ENCODE results near the gene MYH10.

DNA sequence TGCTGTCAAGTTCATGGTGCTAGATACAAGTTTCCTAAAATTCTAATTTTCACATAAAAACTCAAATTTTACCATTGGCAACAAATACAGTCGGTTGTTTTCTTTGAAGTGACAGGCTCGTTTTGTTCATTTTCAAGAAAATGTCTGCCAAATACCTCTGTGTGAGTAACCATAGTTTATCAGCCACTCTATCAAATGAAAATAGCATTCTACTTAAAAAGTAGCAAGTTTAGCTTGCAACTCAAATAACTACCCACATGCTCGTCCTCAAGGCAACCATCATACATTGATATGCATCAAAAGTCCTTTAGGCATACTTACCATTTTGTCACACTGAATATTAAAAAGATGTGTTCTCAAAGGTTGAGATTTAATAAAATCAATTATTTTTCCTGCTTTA is 11.7 kb downstream of the MYH10 start:
- no peak for TF ChIP-seq ZNF274 (IDR thresholded peaks at IDR 0.05; ENCODE audit: low read depth, low read length)
- TF ChIP-seq SUZ12 (IDR thresholded peaks at IDR 0.05; ENCODE audit: extremely low read depth, insufficient read depth, insufficient read length): no peak

All from NT2/D1 (cell line).